ENCODE results near the gene SMIM38.

DNA sequence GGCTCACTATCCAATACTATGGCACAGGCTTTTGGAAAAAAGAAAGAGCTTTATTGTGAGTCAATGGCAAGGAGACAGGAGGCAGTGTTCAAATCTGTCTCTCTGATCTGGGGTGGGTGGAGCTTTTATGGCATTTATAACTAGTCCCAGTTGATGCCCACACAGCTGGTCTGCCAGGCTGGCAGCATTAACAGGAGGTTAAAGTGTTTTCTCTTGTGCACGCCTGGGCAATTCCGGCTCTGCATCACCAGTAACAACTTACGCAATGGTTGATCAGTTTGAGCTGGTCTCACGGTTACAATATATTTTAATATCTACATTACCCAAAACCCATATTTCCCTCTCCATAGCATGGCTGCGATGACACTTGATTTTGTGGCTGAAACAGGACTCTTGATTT lies 15.1 kb upstream of the SMIM38 start:
- TF ChIP-seq, protein P1, sequence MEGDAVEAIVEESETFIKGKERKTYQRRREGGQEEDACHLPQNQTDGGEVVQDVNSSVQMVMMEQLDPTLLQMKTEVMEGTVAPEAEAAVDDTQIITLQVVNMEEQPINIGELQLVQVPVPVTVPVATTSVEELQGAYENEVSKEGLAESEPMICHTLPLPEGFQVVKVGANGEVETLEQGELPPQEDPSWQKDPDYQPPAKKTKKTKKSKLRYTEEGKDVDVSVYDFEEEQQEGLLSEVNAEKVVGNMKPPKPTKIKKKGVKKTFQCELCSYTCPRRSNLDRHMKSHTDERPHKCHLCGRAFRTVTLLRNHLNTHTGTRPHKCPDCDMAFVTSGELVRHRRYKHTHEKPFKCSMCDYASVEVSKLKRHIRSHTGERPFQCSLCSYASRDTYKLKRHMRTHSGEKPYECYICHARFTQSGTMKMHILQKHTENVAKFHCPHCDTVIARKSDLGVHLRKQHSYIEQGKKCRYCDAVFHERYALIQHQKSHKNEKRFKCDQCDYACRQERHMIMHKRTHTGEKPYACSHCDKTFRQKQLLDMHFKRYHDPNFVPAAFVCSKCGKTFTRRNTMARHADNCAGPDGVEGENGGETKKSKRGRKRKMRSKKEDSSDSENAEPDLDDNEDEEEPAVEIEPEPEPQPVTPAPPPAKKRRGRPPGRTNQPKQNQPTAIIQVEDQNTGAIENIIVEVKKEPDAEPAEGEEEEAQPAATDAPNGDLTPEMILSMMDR (IDR thresholded peaks at IDR 0.05) = no peak
- no peak for TF ChIP-seq POLR2A (IDR thresholded peaks at IDR 0.05)

All from lower leg skin (tissue), 3 donors.